ENCODE results near the gene KIF5C. TPM values are rescaled to one million over a fixed set of nuclear protein-coding genes. Genes with fewer than 3 reads are reported as not detected.

Gene KIF5C
- total RNA-seq, 1 experiment from 2014 or later, result 1.5 TPM

- no peaks in the 10 kb centered on the region for H3K27me3 Mint-ChIP-seq (ENCODE audit: insufficient read depth, unreplicated experiment)
- POLR2A ChIA-PET, result no interaction called here
- intact Hi-C loops (cut with micrococcal nuclease; ENCODE audit: unreplicated experiment), result no loop called here
- H3K4me3 ChIP-seq (ENCODE audit: low read depth, low read length), result no peak overlapping the region
- CTCF ChIA-PET, result no interaction called here
- H3K36me3 ChIP-seq (ENCODE audit: control insufficient read depth, insufficient read depth, low read length), result no peaks in the 10 kb centered on the region
- no peaks in the 10 kb centered on the region for H3K4me1 ChIP-seq
- no peaks in the 10 kb centered on the region for H3K36me3 Mint-ChIP-seq (ENCODE audit: insufficient read depth, unreplicated experiment)
- H3K27me3 ChIP-seq (replicated peaks; ENCODE audit: control insufficient read depth, insufficient read depth, low read length), result no peaks in the 10 kb centered on the region; the same call in 1 of the 2 replicates
- no peak overlapping the region for H3K27ac Mint-ChIP-seq (ENCODE audit: unreplicated experiment)
- no TSS peak for BruUV-seq (replicated peaks)
- H3K4me3 Mint-ChIP-seq (ENCODE audit: unreplicated experiment), result no peak overlapping the region
- DNase-seq, result no peak
- no peaks in the 10 kb centered on the region for H3K9me3 Mint-ChIP-seq (ENCODE audit: unreplicated experiment)
- H3K9me3 ChIP-seq, result no peaks in the 10 kb centered on the region
- TF ChIP-seq CTCF (IDR thresholded peaks at IDR 0.05; ENCODE audit: insufficient read depth in 1 of 2, low read depth in 1 of 2, low read length in 1 of 2, severe bottlenecking in 1 of 2, unreplicated experiment in 1 of 2), result no peak
- no peaks in the 10 kb centered on the region for H3K4me1 Mint-ChIP-seq (ENCODE audit: low read depth, unreplicated experiment)
These were observed 99.1 kb downstream of the KIF5C start for GRCh38 chr2:148974095-148974494.

GRCh38 chr2:148978026-148978685 lies 103.1 kb downstream of the KIF5C start:
- H3K27ac Mint-ChIP-seq (ENCODE audit: unreplicated experiment), result no peak overlapping the region
- TF ChIP-seq CTCF (IDR thresholded peaks at IDR 0.05; ENCODE audit: insufficient read depth in 1 of 2, low read depth in 1 of 2, low read length in 1 of 2, severe bottlenecking in 1 of 2, unreplicated experiment in 1 of 2), result peak in 1 of 2 experiments; percentile 25
- BruUV-seq (replicated peaks), result no TSS peak
- Histone ChIP-seq H3K36me3 (ENCODE audit: control insufficient read depth, insufficient read depth, low read length) (no peaks in the 10 kb centered on the region), H3K9me3 (no peaks in the 10 kb centered on the region), H3K4me3 (ENCODE audit: low read depth, low read length) (no peak overlapping the region), H3K4me1 (no peaks in the 10 kb centered on the region), H3K27me3 (replicated peaks; ENCODE audit: control insufficient read depth, insufficient read depth, low read length) (no peaks in the 10 kb centered on the region; the same call in 1 of the 2 replicates)
- DNase-seq, result no peak
- no peaks in the 10 kb centered on the region for H3K27me3 Mint-ChIP-seq (ENCODE audit: insufficient read depth, unreplicated experiment)
- H3K36me3 Mint-ChIP-seq (ENCODE audit: insufficient read depth, unreplicated experiment), result no peaks in the 10 kb centered on the region
- POLR2A ChIA-PET, result no interaction called here
- H3K4me1 Mint-ChIP-seq (ENCODE audit: low read depth, unreplicated experiment), result no peaks in the 10 kb centered on the region
- intact Hi-C loops (cut with micrococcal nuclease; ENCODE audit: unreplicated experiment), result no loop called here
- H3K9me3 Mint-ChIP-seq (ENCODE audit: unreplicated experiment), result no peaks in the 10 kb centered on the region
- CTCF ChIA-PET, result no interaction called here
- H3K4me3 Mint-ChIP-seq (ENCODE audit: unreplicated experiment), result no peak overlapping the region

- H3K36me3 Mint-ChIP-seq (ENCODE audit: insufficient read depth, unreplicated experiment), result no peaks in the 10 kb centered on the region
- intact Hi-C loops (cut with micrococcal nuclease; ENCODE audit: unreplicated experiment), result no loop called here
- H3K9me3 Mint-ChIP-seq (ENCODE audit: unreplicated experiment), result no peaks in the 10 kb centered on the region
- H3K36me3 ChIP-seq (ENCODE audit: control insufficient read depth, insufficient read depth, low read length), result no peaks in the 10 kb centered on the region
- H3K27ac Mint-ChIP-seq (ENCODE audit: unreplicated experiment), result no peak overlapping the region
- no peak for DNase-seq
- POLR2A ChIA-PET, result no interaction called here
- H3K9me3 ChIP-seq, result no peaks in the 10 kb centered on the region
- CTCF ChIA-PET, result interaction anchor here (0.8 kb wide), 1 partner anchor 39 kb away, joined by 3 read pairs; no protein-coding TSS in a partner anchor
- no peaks in the 10 kb centered on the region; the same call in 1 of the 2 replicates for H3K27me3 ChIP-seq (replicated peaks; ENCODE audit: control insufficient read depth, insufficient read depth, low read length)
- BruUV-seq (replicated peaks), result no TSS peak
- H3K4me3 ChIP-seq (ENCODE audit: low read depth, low read length), result no peak overlapping the region
- no peaks in the 10 kb centered on the region for H3K27me3 Mint-ChIP-seq (ENCODE audit: insufficient read depth, unreplicated experiment)
- no peak for TF ChIP-seq CTCF (IDR thresholded peaks at IDR 0.05; ENCODE audit: insufficient read depth in 1 of 2, low read depth in 1 of 2, low read length in 1 of 2, severe bottlenecking in 1 of 2, unreplicated experiment in 1 of 2)
- no peaks in the 10 kb centered on the region for H3K4me1 ChIP-seq
- no peak overlapping the region for H3K4me3 Mint-ChIP-seq (ENCODE audit: unreplicated experiment)
- H3K4me1 Mint-ChIP-seq (ENCODE audit: low read depth, unreplicated experiment), result no peaks in the 10 kb centered on the region
These were observed 103.7 kb downstream of the KIF5C start for GRCh38 chr2:148978706-148979105.

Data from Caco-2 (cell line).